DOHH2 (cell line): Measurements from ENCODE around the gene CLEC20A.

Source experiments
- H3F3A ChIP-seq: fragments of 200-600 bp; sonication (generic), shearing (Covaris generic); 2 replicates; pipeline ENCODE4 v1.6.0; 2016; ENCODE audit warnings: antibody characterized with exemption, mild to moderate bottlenecking; ENCODE audit not compliant: control insufficient read depth, insufficient read depth
- H3K27ac ChIP-seq: fragments of 200-600 bp; sonication (generic); 2 replicates; pipeline ENCODE4 v1.5.1; 2014; ENCODE audit warnings: low read depth, mild to moderate bottlenecking, low read length, moderate library complexity
- H3K27me3 ChIP-seq: fragments of 200-600 bp; sonication (generic); 2 replicates; pipeline ENCODE4 v1.6.1; 2014; ENCODE audit warnings: mild to moderate bottlenecking, low read length, mixed read lengths; ENCODE audit not compliant: control insufficient read depth
- H3K36me3 ChIP-seq: fragments of 200-600 bp; sonication (generic); 2 replicates; pipeline ENCODE4 v1.6.1; 2014; ENCODE audit warnings: mild to moderate bottlenecking, low read length, moderate library complexity, mixed read lengths; ENCODE audit not compliant: control insufficient read depth
- H3K4me1 ChIP-seq: fragments of 200-600 bp; sonication (generic); 2 replicates; pipeline ENCODE4 v1.6.1; 2014; ENCODE audit warnings: mild to moderate bottlenecking, low read length, mixed read lengths; ENCODE audit not compliant: control insufficient read depth
- H3K4me2 ChIP-seq: fragments of 200-600 bp; sonication (generic); 2 replicates; pipeline ENCODE4 v1.6.0; 2014; ENCODE audit warnings: mild to moderate bottlenecking, low read length, moderate library complexity
- H3K4me3 ChIP-seq: fragments of 200-600 bp; sonication (generic); 2 replicates; pipeline ENCODE4 v1.5.1; 2014; ENCODE audit warnings: mild to moderate bottlenecking, low read length, mixed read lengths
- H3K79me2 ChIP-seq: fragments of 200-600 bp; sonication (generic); 2 replicates; pipeline ENCODE4 v1.6.1; 2014; ENCODE audit warnings: mild to moderate bottlenecking, low read length, mixed read lengths; ENCODE audit not compliant: control insufficient read depth
- H3K9me2 ChIP-seq: fragments of 200-600 bp; sonication (generic); replicated peaks from 2 replicates; pipeline ENCODE4 v1.6.1; 2014; ENCODE audit warnings: mild to moderate bottlenecking, low read length, mixed read lengths; ENCODE audit not compliant: control insufficient read depth
- H3K9me3 ChIP-seq: fragments of 200-600 bp; sonication (generic); 2 replicates; pipeline ENCODE4 v1.6.1; 2014; ENCODE audit warnings: antibody characterized with exemption, low read length, mixed read lengths; ENCODE audit not compliant: control insufficient read depth, insufficient read depth
- H4K20me1 ChIP-seq: fragments of 200-600 bp; sonication (generic); 2 replicates; pipeline ENCODE4 v1.6.0; 2014; ENCODE audit warnings: low read depth, mild to moderate bottlenecking, antibody characterized with exemption, low read length, moderate library complexity; ENCODE audit not compliant: control insufficient read depth, insufficient read depth
- EZH2phosphoT487 ChIP-seq: fragments of 200-600 bp; sonication (generic); IDR thresholded peaks from 2 replicates; pipeline ENCODE4 v1.6.1; 2017; ENCODE audit warnings: borderline replicate concordance, mild to moderate bottlenecking, antibody characterized with exemption, low read length, moderate library complexity, mixed read lengths
- TF ChIP-seq, protein P1 (sequence below): fragments of 200-600 bp; sonication (generic); IDR thresholded peaks from one replicate; pipeline ENCODE4 v1.5.1; 2014; ENCODE audit warnings: antibody characterized with exemption, mild to moderate bottlenecking, low read depth, low read length; ENCODE audit not compliant: poor library complexity, severe bottlenecking

The CLEC20A gene

DNA sequence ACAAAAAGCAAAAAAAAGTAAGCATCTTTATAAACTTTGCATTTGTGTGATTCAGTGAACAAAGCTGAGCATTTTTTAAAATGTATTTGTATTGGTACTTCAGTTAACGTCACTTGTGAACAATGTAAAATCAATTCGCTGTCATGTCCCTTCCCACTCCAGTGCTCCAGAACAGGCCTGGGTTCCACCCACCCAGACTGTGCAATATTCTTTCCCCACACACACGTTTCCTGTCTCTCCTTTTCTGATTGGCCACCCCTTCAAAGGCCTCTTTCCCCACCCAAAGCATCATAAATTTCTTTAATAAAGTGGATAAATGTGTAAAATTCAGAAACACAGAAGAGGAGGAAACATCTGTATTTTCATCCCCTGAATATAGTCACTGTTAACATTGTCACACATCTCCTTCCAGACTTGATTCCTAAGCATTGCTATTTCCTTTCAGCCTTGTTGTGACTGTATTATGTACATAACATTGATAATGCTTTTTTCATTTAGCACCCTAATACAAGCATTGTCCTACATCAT is 12.0 kb downstream of the CLEC20A start:
- Histone ChIP-seq H3K4me2 (no peak overlapping the region), H3K27me3 (no peaks in the 10 kb centered on the region), H3K4me1 (no peaks in the 10 kb centered on the region), H3K36me3 (no peaks in the 10 kb centered on the region), H3K9me2 (no peaks in the 10 kb centered on the region), H3K9me3 (no peaks in the 10 kb centered on the region), H3F3A (no peaks in the 10 kb centered on the region), H4K20me1 (no peaks in the 10 kb centered on the region), H3K4me3 (no peak overlapping the region), H3K79me2 (no peaks in the 10 kb centered on the region), H3K27ac (no peak overlapping the region)
- TF ChIP-seq, protein P1, sequence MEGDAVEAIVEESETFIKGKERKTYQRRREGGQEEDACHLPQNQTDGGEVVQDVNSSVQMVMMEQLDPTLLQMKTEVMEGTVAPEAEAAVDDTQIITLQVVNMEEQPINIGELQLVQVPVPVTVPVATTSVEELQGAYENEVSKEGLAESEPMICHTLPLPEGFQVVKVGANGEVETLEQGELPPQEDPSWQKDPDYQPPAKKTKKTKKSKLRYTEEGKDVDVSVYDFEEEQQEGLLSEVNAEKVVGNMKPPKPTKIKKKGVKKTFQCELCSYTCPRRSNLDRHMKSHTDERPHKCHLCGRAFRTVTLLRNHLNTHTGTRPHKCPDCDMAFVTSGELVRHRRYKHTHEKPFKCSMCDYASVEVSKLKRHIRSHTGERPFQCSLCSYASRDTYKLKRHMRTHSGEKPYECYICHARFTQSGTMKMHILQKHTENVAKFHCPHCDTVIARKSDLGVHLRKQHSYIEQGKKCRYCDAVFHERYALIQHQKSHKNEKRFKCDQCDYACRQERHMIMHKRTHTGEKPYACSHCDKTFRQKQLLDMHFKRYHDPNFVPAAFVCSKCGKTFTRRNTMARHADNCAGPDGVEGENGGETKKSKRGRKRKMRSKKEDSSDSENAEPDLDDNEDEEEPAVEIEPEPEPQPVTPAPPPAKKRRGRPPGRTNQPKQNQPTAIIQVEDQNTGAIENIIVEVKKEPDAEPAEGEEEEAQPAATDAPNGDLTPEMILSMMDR = no peak
- TF ChIP-seq EZH2phosphoT487 = no peak

DNA sequence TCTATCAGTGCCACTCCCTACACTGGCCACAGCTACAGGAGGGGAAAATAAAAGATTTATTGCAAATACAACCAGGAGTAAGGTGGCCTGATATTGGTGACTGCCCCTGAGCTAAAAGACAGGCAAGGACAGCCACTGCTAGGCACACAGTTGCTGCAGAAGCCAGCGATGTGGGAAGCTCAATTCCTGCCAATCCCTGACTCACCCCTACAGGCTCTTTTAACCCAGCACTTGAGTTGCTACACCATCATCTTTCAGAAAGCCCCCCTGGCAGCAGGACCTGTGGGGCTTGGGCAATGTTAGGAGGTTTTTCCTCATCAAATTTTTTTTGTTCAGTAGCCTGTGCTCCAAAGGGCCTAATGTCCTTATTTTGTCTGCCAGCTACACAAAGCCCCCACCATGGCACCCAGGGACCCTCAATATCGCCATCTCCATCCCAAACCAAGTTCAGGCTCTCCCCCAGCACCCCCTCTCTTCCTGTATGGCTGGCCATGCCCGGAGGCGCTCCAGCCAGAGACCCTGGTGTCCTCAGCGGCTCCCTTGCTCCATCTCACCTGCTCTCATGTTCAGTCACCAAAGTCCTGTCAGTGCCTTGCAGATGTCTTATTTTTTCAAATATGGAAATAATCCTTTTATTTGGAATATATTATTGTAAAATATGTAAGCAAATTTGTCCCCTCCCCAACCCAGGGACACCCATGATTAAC is 13.4 kb downstream of the CLEC20A start:
- no peaks in the 10 kb centered on the region for H3K79me2 ChIP-seq
- no peaks in the 10 kb centered on the region for H3K9me3 ChIP-seq

GRCh38 chr1:178477841-178478240 is 18.9 kb downstream of the CLEC20A start:
- Histone ChIP-seq H3K9me2 (no peaks in the 10 kb centered on the region), H3K36me3 (no peaks in the 10 kb centered on the region), H3K79me2 (no peaks in the 10 kb centered on the region), H3K4me3 (no peak overlapping the region), H3K4me2 (no peak overlapping the region), H3K9me3 (no peaks in the 10 kb centered on the region), H3K27me3 (peaks cover 26% of the 10 kb centered on the region), H3F3A (no peaks in the 10 kb centered on the region), H3K4me1 (no peaks in the 10 kb centered on the region), H4K20me1 (no peaks in the 10 kb centered on the region), H3K27ac (no peak overlapping the region)
- TF ChIP-seq EZH2phosphoT487 = no peak
- TF ChIP-seq, protein P1 = no peak

More for the DNA sequence above, 13.4 kb downstream of the CLEC20A start:
- no peaks in the 10 kb centered on the region for H3K9me2 ChIP-seq
- no peaks in the 10 kb centered on the region for H3K4me1 ChIP-seq
- TF ChIP-seq, protein P1 = no peak
- no peak for TF ChIP-seq EZH2phosphoT487
- no peaks in the 10 kb centered on the region for H4K20me1 ChIP-seq
- H3K27ac ChIP-seq = no peak overlapping the region
- H3K36me3 ChIP-seq = no peaks in the 10 kb centered on the region
- no peak overlapping the region for H3K4me3 ChIP-seq
- no peak overlapping the region for H3K4me2 ChIP-seq
- H3K27me3 ChIP-seq = peaks cover 4% of the 10 kb centered on the region; the same call in 1 of the 2 replicates
- H3F3A ChIP-seq = no peaks in the 10 kb centered on the region
